HepG2 (cell line): ENCODE measurements around the gene TLCD1. TPM values are rescaled to one million over a fixed set of nuclear protein-coding genes. Genes with fewer than 3 reads are reported as not detected.

Experiments
- CAMTA2 ChIP-seq: sonication (generic); formaldehyde crosslinking; IDR thresholded peaks from 2 replicates; pipeline ENCODE4 v1.4.0; 2020; ENCODE audit warnings: mild to moderate bottlenecking, missing genetic modification reagents, borderline replicate concordance
- HNRNPL ChIP-seq: fragments of 200-400 bp; formaldehyde crosslinking; IDR thresholded peaks from 2 replicates; pipeline ENCODE4 v1.6.1; 2017; ENCODE audit warnings: mild to moderate bottlenecking, low read depth, low read length
- KLF6 ChIP-seq: IDR thresholded peaks from 2 replicates; pipeline ENCODE4 v1.8.0; 2016; ENCODE audit warnings: missing biosample characterization, missing genetic modification reagents
- MAFK ChIP-seq, 2 experiments: IDR thresholded peaks in 1 of 2; conservative IDR thresholded peaks in 1 of 2; 2 replicates each; pipeline ENCODE4 v1.6.1; 2011; ENCODE audit warnings: improper control_type of control experiment in 2 of 2, low read length in 2 of 2
- MTA3 ChIP-seq: sonication (generic); formaldehyde crosslinking; IDR thresholded peaks from 2 replicates; pipeline ENCODE4 v1.4.0; 2020; ENCODE audit warnings: missing genetic modification reagents
- POLR2G ChIP-seq: fragments of 200-400 bp; formaldehyde crosslinking; IDR thresholded peaks from 2 replicates; pipeline ENCODE4 v1.6.1; 2018; ENCODE audit warnings: mild to moderate bottlenecking, low read depth, low read length, moderate library complexity
- ZNF205 ChIP-seq: IDR thresholded peaks from 2 replicates; pipeline ENCODE4 v1.6.1; 2018; ENCODE audit warnings: missing biosample characterization, missing genetic modification reagents
- ZNF230 ChIP-seq: sonication (generic); formaldehyde crosslinking; IDR thresholded peaks from 2 replicates; pipeline ENCODE4 v1.4.0; 2020; ENCODE audit warnings: mild to moderate bottlenecking, missing genetic modification reagents
- ZNF354B ChIP-seq: sonication (generic); formaldehyde crosslinking; IDR thresholded peaks from 2 replicates; pipeline ENCODE4 v1.8.0; 2022; ENCODE audit warnings: mild to moderate bottlenecking, missing genetic modification reagents
- ZNF788 ChIP-seq: sonication (generic); formaldehyde crosslinking; IDR thresholded peaks from 2 replicates; pipeline ENCODE4 v1.5.0; 2020; ENCODE audit warnings: mild to moderate bottlenecking, missing genetic modification reagents, borderline replicate concordance
- polyA plus RNA-seq, 8 experiments: library from polyadenylated mRNA; depleted of rRNA in 3 of 8; stranded (reverse) in 7 of 8; unstranded in 1 of 8; fragments of >200 nt; fragmentation: Illumina TruSeq in 4 of 8; extraction: Trizol in 4 of 8; gene quantifications; 2 replicates each; pipeline versions ENCODE4 v1.2.1 to v1.2.3, GENCODE V29; 2011 to 2016; ENCODE audit warnings: low read depth in 4 of 8, missing spikeins in 1 of 8, mixed read lengths in 1 of 8; ENCODE audit not compliant: insufficient read depth in 1 of 8
- total RNA-seq, 5 experiments: library from RNA; depleted of rRNA; stranded (reverse); fragments of >200 nt; fragmentation: Illumina TruSeq; extraction: Trizol; gene quantifications; 2 replicates each; pipeline ENCODE4 v1.2.3, GENCODE V29; 2016; ENCODE audit warnings: low read depth in 1 of 5
- TF ChIP-seq, protein P1 (sequence below): sonication (generic); formaldehyde crosslinking; IDR thresholded peaks from 2 replicates; pipeline ENCODE4 v1.8.1; 2023; ENCODE audit warnings: mild to moderate bottlenecking, missing genetic modification reagents
- TF ChIP-seq, protein P2 (sequence below): sonication (generic); formaldehyde crosslinking; IDR thresholded peaks from 2 replicates; pipeline ENCODE4 v1.5.1; 2020; ENCODE audit warnings: mild to moderate bottlenecking, missing genetic modification reagents, borderline replicate concordance
- TF ChIP-seq, protein P3 (sequence below): sonication (generic); formaldehyde crosslinking; IDR thresholded peaks from 2 replicates; pipeline ENCODE4 v1.8.0; 2022; ENCODE audit warnings: mild to moderate bottlenecking, missing genetic modification reagents; ENCODE audit not compliant: insufficient replicate concordance
- TF ChIP-seq, protein P4 (sequence below): sonication (generic); formaldehyde crosslinking; IDR thresholded peaks from 2 replicates; pipeline ENCODE4 v1.8.1; 2023; ENCODE audit warnings: mild to moderate bottlenecking, moderate library complexity, missing genetic modification reagents
- TF ChIP-seq, protein P5 (sequence below): sonication (generic); formaldehyde crosslinking; IDR thresholded peaks from 2 replicates; pipeline ENCODE4 v1.4.0; 2020; ENCODE audit warnings: missing genetic modification reagents
- TF ChIP-seq, protein P6 (sequence below): sonication (generic); formaldehyde crosslinking; IDR thresholded peaks from 2 replicates; pipeline ENCODE4 v1.8.0; 2022; ENCODE audit warnings: missing genetic modification reagents, mild to moderate bottlenecking, inconsistent platforms, borderline replicate concordance
- TF ChIP-seq, protein P7 (sequence below): fragments of 450-650 bp; IDR thresholded peaks from 2 replicates; pipeline ENCODE4 v1.6.1; 2017
- TF ChIP-seq, protein P8 (sequence below): sonication (generic); formaldehyde crosslinking; IDR thresholded peaks from 2 replicates; pipeline ENCODE4 v1.4.0; 2020; ENCODE audit warnings: missing genetic modification reagents

TLCD1 gene
- total and polyA plus RNA-seq, 2 of the 13 experiments (the other 11 are each of a cell fraction or from before 2014, with no cell fraction given) = 14.9 to 19.6 TPM

DNA sequence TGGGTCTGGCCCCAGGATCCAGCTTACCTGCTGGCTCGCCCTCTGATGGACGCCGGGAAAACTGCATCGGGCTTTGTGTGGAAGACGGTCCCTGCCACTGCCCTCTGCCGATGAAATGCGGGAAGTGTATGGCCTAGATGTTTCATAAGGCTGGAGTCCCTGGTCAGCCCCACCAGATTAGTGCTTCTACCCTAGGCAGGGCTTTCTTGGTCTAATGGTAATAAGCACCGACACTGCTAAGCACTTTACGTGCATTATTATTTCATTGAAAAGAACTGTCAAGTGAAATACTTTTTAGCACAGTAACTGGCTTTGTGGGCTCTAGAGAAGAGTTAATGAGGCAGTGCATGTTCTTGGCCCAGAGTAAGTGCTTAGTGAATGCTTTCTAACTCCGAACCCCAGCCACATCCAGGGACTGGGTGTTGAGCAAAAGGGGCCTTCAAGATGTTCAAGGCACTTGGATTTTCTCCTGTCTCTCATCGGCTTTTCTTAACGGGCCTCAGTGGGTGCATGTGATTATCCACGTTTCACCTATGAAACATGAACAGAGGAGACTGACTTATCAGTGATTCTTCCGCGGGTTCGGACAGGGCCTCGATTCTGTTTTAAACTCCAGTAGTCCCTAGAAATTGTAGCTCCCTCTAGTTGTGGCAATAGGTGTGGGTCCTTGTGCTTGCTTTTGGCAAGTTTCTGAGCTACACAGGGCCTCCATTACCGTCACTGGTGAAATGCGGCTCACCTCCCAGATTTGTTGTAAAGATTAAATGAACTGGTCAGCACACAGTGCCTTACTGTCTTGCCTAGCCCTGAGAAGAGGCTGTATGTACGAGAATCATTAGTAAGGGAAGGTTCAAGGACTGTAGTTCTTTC, 24.4 kb upstream of the TLCD1 start (continued):
- TF ChIP-seq, protein P1, sequence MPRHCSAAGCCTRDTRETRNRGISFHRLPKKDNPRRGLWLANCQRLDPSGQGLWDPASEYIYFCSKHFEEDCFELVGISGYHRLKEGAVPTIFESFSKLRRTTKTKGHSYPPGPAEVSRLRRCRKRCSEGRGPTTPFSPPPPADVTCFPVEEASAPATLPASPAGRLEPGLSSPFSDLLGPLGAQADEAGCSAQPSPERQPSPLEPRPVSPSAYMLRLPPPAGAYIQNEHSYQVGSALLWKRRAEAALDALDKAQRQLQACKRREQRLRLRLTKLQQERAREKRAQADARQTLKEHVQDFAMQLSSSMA (CRISPR knock-in tag) = no peak
- TF ChIP-seq, protein P2, sequence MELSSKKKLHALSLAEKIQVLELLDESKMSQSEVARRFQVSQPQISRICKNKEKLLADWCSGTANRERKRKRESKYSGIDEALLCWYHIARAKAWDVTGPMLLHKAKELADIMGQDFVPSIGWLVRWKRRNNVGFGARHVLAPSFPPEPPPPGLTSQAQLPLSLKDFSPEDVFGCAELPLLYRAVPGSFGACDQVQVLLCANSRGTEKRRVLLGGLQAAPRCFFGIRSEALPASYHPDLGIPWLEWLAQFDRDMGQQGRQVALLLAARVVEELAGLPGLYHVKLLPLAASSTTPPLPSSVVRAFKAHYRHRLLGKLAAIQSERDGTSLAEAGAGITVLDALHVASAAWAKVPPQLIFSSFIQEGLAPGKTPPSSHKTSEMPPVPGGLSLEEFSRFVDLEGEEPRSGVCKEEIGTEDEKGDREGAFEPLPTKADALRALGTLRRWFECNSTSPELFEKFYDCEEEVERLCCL (CRISPR knock-in tag) = no peak
- peak; percentile 34; the same call in 1 of the 2 replicates for TF ChIP-seq KLF6 (CRISPR knock-in tag)
- peak; percentile 49; the same call in 1 of the 2 replicates for TF ChIP-seq ZNF788 (CRISPR knock-in tag)
- no peak for TF ChIP-seq MAFK (conservative IDR thresholded peaks at IDR 0.05 in 1 of 2, IDR thresholded peaks at IDR 0.05 in 1 of 2; ENCODE audit: low read length in 2 of 2)
- TF ChIP-seq ZNF354B (CRISPR knock-in tag) = no peak
- no peak for TF ChIP-seq CAMTA2 (CRISPR knock-in tag)
- no peak for TF ChIP-seq ZNF230 (CRISPR knock-in tag)
- TF ChIP-seq HNRNPL = no peak
- TF ChIP-seq, protein P3, sequence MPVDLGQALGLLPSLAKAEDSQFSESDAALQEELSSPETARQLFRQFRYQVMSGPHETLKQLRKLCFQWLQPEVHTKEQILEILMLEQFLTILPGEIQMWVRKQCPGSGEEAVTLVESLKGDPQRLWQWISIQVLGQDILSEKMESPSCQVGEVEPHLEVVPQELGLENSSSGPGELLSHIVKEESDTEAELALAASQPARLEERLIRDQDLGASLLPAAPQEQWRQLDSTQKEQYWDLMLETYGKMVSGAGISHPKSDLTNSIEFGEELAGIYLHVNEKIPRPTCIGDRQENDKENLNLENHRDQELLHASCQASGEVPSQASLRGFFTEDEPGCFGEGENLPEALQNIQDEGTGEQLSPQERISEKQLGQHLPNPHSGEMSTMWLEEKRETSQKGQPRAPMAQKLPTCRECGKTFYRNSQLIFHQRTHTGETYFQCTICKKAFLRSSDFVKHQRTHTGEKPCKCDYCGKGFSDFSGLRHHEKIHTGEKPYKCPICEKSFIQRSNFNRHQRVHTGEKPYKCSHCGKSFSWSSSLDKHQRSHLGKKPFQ (CRISPR knock-in tag) = no peak
- TF ChIP-seq, protein P4, sequence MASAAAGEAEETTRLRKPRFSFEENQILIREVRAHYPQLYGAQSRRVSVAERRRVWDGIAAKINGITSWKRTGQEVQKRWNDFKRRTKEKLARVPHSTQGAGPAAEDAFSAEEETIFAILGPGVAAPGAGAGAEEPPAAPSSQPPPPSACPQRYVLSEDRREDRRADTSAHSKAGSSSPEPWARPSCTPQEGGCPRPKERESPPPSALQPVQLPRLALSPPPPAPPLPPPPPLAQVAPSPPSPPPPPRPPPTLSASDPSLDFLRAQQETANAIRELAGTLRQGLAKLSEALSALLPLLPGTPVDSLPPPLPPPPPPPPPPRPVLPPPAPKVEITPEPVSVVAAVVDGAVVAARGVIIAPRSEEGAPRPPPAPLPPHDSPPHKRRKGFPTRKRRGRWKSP (CRISPR knock-in tag) = no peak
- TF ChIP-seq ZNF205 (CRISPR knock-in tag) = no peak
- peak; percentile 59 for TF ChIP-seq POLR2G
- no peak for TF ChIP-seq MTA3
- TF ChIP-seq, protein P5, sequence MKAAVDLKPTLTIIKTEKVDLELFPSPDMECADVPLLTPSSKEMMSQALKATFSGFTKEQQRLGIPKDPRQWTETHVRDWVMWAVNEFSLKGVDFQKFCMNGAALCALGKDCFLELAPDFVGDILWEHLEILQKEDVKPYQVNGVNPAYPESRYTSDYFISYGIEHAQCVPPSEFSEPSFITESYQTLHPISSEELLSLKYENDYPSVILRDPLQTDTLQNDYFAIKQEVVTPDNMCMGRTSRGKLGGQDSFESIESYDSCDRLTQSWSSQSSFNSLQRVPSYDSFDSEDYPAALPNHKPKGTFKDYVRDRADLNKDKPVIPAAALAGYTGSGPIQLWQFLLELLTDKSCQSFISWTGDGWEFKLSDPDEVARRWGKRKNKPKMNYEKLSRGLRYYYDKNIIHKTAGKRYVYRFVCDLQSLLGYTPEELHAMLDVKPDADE (CRISPR knock-in tag) = no peak
- TF ChIP-seq, protein P6, sequence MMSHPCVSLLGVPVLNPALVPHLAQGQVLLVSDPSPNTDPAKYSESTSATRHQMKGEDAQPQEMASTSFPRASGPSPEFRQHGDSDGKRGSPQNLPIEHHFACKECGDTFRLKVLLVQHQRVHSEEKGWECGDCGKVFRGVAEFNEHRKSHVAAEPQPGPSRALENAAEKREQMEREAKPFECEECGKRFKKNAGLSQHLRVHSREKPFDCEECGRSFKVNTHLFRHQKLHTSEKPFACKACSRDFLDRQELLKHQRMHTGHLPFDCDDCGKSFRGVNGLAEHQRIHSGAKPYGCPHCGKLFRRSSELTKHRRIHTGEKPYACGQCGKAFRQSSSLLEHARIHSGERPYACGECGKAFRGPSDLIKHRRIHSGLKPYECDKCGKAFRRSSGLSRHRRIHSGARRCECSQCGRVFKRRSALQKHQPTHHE = no peak
- TF ChIP-seq, protein P7, sequence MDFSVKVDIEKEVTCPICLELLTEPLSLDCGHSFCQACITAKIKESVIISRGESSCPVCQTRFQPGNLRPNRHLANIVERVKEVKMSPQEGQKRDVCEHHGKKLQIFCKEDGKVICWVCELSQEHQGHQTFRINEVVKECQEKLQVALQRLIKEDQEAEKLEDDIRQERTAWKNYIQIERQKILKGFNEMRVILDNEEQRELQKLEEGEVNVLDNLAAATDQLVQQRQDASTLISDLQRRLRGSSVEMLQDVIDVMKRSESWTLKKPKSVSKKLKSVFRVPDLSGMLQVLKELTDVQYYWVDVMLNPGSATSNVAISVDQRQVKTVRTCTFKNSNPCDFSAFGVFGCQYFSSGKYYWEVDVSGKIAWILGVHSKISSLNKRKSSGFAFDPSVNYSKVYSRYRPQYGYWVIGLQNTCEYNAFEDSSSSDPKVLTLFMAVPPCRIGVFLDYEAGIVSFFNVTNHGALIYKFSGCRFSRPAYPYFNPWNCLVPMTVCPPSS = no peak
- TF ChIP-seq, protein P8, sequence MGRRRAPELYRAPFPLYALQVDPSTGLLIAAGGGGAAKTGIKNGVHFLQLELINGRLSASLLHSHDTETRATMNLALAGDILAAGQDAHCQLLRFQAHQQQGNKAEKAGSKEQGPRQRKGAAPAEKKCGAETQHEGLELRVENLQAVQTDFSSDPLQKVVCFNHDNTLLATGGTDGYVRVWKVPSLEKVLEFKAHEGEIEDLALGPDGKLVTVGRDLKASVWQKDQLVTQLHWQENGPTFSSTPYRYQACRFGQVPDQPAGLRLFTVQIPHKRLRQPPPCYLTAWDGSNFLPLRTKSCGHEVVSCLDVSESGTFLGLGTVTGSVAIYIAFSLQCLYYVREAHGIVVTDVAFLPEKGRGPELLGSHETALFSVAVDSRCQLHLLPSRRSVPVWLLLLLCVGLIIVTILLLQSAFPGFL = no peak
